Mesothelial cell of epicardium (in vitro differentiated cells): Measurements from ENCODE around the gene HCN4. TPM values are rescaled to one million over a fixed set of nuclear protein-coding genes. Genes with fewer than 3 reads are reported as not detected.

Source experiments
- DNase-seq, 2 experiments: peaks; one replicate each; pipeline ENCODE4 v3.0.0; 2021; ENCODE audit warnings: low spot score in 2 of 2; ENCODE audit not compliant: unreplicated experiment in 2 of 2
- H3K27ac Mint-ChIP-seq: 2 replicates; pipeline ENCODE4 v1.8.0; 2021; ENCODE audit warnings: mixed read lengths
- H3K27me3 Mint-ChIP-seq: 2 replicates; pipeline ENCODE4 v1.8.0; 2021; ENCODE audit warnings: low read depth, mixed read lengths
- H3K36me3 Mint-ChIP-seq: 2 replicates; pipeline ENCODE4 v1.8.0; 2021; ENCODE audit warnings: mixed read lengths
- H3K4me1 Mint-ChIP-seq: 2 replicates; pipeline ENCODE4 v1.8.0; 2021; ENCODE audit warnings: mixed read lengths
- H3K4me3 Mint-ChIP-seq: 2 replicates; pipeline ENCODE4 v1.8.0; 2021; ENCODE audit warnings: mild to moderate bottlenecking, moderate library complexity, mixed read lengths
- H3K9me3 Mint-ChIP-seq: 2 replicates; pipeline ENCODE4 v1.8.0; 2021; ENCODE audit warnings: mixed read lengths
- CTCF ChIP-seq: fragments of 200-600 bp; sonication (generic); IDR thresholded peaks from one replicate; pipeline ENCODE4 v1.5.0; 2021; ENCODE audit warnings: antibody characterized with exemption; ENCODE audit not compliant: unreplicated experiment
- total RNA-seq: library from RNA; stranded (reverse); gene quantifications from 3 replicates; pipeline ENCODE4 v1.2.1, GENCODE V29; 2021

Gene HCN4
- total RNA-seq, 1 donor from 2014 or later, result 0.69 TPM

GRCh38 chr15:73295630-73296286 lies 73.0 kb downstream of the HCN4 start:
- DNase-seq, result no peak
- peaks cover 23% of the 10 kb centered on the region for H3K36me3 Mint-ChIP-seq
- no peaks in the 10 kb centered on the region for H3K9me3 Mint-ChIP-seq
- H3K27me3 Mint-ChIP-seq, result no peaks in the 10 kb centered on the region
- no peak overlapping the region for H3K27ac Mint-ChIP-seq
- no peak overlapping the region for H3K4me3 Mint-ChIP-seq
- TF ChIP-seq CTCF, result no peak
- H3K4me1 Mint-ChIP-seq, result no peaks in the 10 kb centered on the region

GRCh38 chr15:73293773-73294172 lies 75.0 kb downstream of the HCN4 start:
- Mint-ChIP-seq H3K4me1 (no peaks in the 10 kb centered on the region), H3K27ac (no peak overlapping the region), H3K4me3 (no peak overlapping the region), H3K9me3 (no peaks in the 10 kb centered on the region), H3K27me3 (no peaks in the 10 kb centered on the region), H3K36me3 (peaks cover 21% of the 10 kb centered on the region)
- no peak for TF ChIP-seq CTCF
- no peak for DNase-seq

- no peak for DNase-seq
- Mint-ChIP-seq H3K27me3 (no peaks in the 10 kb centered on the region), H3K4me1 (no peaks in the 10 kb centered on the region), H3K36me3 (peaks cover 30% of the 10 kb centered on the region), H3K27ac (no peak overlapping the region), H3K9me3 (no peaks in the 10 kb centered on the region), H3K4me3 (no peak overlapping the region)
- no peak for TF ChIP-seq CTCF
Measured at GRCh38 chr15:73291441-73291840, 77.3 kb downstream of the HCN4 start.

GRCh38 chr15:73287019-73287418 lies 81.7 kb downstream of the HCN4 start:
- no peak for TF ChIP-seq CTCF
- Mint-ChIP-seq H3K27ac (no peak overlapping the region), H3K27me3 (no peaks in the 10 kb centered on the region), H3K9me3 (no peaks in the 10 kb centered on the region), H3K36me3 (peaks cover 31% of the 10 kb centered on the region), H3K4me1 (no peaks in the 10 kb centered on the region), H3K4me3 (no peak overlapping the region)
- DNase-seq, result no peak

- no peak overlapping the region for H3K4me3 Mint-ChIP-seq
- DNase-seq, result no peak
- H3K9me3 Mint-ChIP-seq, result no peaks in the 10 kb centered on the region
- no peaks in the 10 kb centered on the region for H3K27me3 Mint-ChIP-seq
- H3K27ac Mint-ChIP-seq, result no peak overlapping the region
- TF ChIP-seq CTCF, result no peak
- H3K36me3 Mint-ChIP-seq, result peaks cover 31% of the 10 kb centered on the region
- no peaks in the 10 kb centered on the region for H3K4me1 Mint-ChIP-seq
Measured at GRCh38 chr15:73286311-73286710, 82.4 kb downstream of the HCN4 start.
